ENCODE data around the gene ST6GAL1. TPM values are rescaled to one million over a fixed set of nuclear protein-coding genes. Genes with fewer than 3 reads are reported as not detected.

Gene ST6GAL1
- total RNA-seq, 1 experiment from 2014 or later = 15.6 TPM

DNA sequence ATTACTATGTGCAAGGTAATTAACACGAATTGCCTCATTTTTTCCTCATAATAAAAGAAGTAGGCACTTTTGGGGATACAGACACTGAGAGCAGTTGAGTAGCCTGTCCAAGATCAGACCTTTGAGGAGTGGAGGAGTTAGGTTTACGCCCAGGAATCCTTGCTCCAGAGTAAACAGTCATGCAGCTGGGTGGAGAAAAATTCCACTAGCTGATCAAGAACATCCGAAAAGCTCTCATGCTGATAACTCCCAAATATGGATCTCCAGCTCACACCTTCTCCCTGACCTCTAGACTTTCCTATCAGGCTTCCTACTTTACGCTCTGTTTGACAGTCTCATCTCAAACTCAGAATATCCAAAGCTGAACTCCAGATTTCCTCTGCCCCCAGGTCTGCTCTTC lies 53.3 kb downstream of the ST6GAL1 start:
- DNase-seq (ENCODE audit: low read depth, low spot score) = no peak

More for the DNA sequence above, 53.3 kb downstream of the ST6GAL1 start:
- no peak for ATAC-seq
- Histone ChIP-seq H3K9me3 (ENCODE audit: control insufficient read depth in 1 of 2, insufficient read depth in 1 of 2, low read depth in 1 of 2, low read length in 2 of 2) (no peaks in the 10 kb centered on the region), H3K9me2 (ENCODE audit: insufficient read depth) (no peaks in the 10 kb centered on the region), H3K36me3 (ENCODE audit: control insufficient read depth in 1 of 2, insufficient read depth in 2 of 2, low read length in 2 of 2) (no peaks in the 10 kb centered on the region), H3K27me3 (ENCODE audit: insufficient read depth, low read length) (no peaks in the 10 kb centered on the region), H2AFZ (ENCODE audit: low read depth, low read length, poor library complexity, severe bottlenecking) (no peak overlapping the region), H3K4me3 (replicated peaks in 1 of 2; ENCODE audit: low read depth in 1 of 2, low read length in 2 of 2) (no peak overlapping the region), H4K20me1 (ENCODE audit: insufficient read depth) (no peaks in the 10 kb centered on the region), H3K79me2 (ENCODE audit: insufficient read depth, low read length) (no peaks in the 10 kb centered on the region), H3K4me1 (ENCODE audit: control insufficient read depth in 1 of 2, insufficient read depth in 2 of 2, low read length in 2 of 2) (no peaks in the 10 kb centered on the region; a peak in 1 of 4 replicates), H3K4me2 (ENCODE audit: low read length) (no peak overlapping the region), H3K9ac (ENCODE audit: low read length) (no peak overlapping the region), H3K27ac (ENCODE audit: low read depth, low read length) (no peak overlapping the region)
- BruUV-seq (replicated peaks) = no TSS peak
- ChIA-PET CTCF (no interaction called here), RAD21 (ENCODE audit: low non-redundant PET in 1 of 2, low total read pairs in 2 of 2, uncharacterized antibody in 2 of 2, unreplicated experiment in 2 of 2) (no interaction called here), POLR2A (no interaction called here)
- TF ChIP-seq SIN3A (IDR thresholded peaks at IDR 0.05; ENCODE audit: low read depth) (no peak), JUND (IDR thresholded peaks at IDR 0.05) (no peak), CBX3 (IDR thresholded peaks at IDR 0.05; ENCODE audit: low read depth) (no peak), EZH2 (IDR thresholded peaks at IDR 0.05) (no peak), SP1 (IDR thresholded peaks at IDR 0.05; ENCODE audit: low read depth) (no peak), SRF (IDR thresholded peaks at IDR 0.05; ENCODE audit: low read depth) (no peak), POLR2A (IDR thresholded peaks at IDR 0.05; ENCODE audit: borderline replicate concordance, extremely low read depth, insufficient read depth, insufficient read length) (no peak), CEBPB (IDR thresholded peaks at IDR 0.05; ENCODE audit: low read depth) (no peak), EGR1 (IDR thresholded peaks at IDR 0.05; ENCODE audit: low read depth) (no peak), POLR2AphosphoS5 (IDR thresholded peaks at IDR 0.05; ENCODE audit: low read depth, low read length) (no peak), EZH2phosphoT487 (IDR thresholded peaks at IDR 0.05; ENCODE audit: borderline replicate concordance) (no peak), YY1 (IDR thresholded peaks at IDR 0.05; ENCODE audit: extremely low read depth, insufficient replicate concordance, low read depth, low read length) (no peak)
- TF ChIP-seq, protein P1, sequence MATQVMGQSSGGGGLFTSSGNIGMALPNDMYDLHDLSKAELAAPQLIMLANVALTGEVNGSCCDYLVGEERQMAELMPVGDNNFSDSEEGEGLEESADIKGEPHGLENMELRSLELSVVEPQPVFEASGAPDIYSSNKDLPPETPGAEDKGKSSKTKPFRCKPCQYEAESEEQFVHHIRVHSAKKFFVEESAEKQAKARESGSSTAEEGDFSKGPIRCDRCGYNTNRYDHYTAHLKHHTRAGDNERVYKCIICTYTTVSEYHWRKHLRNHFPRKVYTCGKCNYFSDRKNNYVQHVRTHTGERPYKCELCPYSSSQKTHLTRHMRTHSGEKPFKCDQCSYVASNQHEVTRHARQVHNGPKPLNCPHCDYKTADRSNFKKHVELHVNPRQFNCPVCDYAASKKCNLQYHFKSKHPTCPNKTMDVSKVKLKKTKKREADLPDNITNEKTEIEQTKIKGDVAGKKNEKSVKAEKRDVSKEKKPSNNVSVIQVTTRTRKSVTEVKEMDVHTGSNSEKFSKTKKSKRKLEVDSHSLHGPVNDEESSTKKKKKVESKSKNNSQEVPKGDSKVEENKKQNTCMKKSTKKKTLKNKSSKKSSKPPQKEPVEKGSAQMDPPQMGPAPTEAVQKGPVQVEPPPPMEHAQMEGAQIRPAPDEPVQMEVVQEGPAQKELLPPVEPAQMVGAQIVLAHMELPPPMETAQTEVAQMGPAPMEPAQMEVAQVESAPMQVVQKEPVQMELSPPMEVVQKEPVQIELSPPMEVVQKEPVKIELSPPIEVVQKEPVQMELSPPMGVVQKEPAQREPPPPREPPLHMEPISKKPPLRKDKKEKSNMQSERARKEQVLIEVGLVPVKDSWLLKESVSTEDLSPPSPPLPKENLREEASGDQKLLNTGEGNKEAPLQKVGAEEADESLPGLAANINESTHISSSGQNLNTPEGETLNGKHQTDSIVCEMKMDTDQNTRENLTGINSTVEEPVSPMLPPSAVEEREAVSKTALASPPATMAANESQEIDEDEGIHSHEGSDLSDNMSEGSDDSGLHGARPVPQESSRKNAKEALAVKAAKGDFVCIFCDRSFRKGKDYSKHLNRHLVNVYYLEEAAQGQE (IDR thresholded peaks at IDR 0.05; ENCODE audit: low read depth) = no peak
- TF ChIP-seq, protein P2, sequence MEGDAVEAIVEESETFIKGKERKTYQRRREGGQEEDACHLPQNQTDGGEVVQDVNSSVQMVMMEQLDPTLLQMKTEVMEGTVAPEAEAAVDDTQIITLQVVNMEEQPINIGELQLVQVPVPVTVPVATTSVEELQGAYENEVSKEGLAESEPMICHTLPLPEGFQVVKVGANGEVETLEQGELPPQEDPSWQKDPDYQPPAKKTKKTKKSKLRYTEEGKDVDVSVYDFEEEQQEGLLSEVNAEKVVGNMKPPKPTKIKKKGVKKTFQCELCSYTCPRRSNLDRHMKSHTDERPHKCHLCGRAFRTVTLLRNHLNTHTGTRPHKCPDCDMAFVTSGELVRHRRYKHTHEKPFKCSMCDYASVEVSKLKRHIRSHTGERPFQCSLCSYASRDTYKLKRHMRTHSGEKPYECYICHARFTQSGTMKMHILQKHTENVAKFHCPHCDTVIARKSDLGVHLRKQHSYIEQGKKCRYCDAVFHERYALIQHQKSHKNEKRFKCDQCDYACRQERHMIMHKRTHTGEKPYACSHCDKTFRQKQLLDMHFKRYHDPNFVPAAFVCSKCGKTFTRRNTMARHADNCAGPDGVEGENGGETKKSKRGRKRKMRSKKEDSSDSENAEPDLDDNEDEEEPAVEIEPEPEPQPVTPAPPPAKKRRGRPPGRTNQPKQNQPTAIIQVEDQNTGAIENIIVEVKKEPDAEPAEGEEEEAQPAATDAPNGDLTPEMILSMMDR (IDR thresholded peaks at IDR 0.05 in 2 of 3, conservative IDR thresholded peaks at IDR 0.05 in 1 of 3; ENCODE audit: borderline replicate concordance in 1 of 3, insufficient read depth in 1 of 3, low read depth in 2 of 3, low read length in 2 of 3) = no peak
- TF ChIP-seq, protein P3, sequence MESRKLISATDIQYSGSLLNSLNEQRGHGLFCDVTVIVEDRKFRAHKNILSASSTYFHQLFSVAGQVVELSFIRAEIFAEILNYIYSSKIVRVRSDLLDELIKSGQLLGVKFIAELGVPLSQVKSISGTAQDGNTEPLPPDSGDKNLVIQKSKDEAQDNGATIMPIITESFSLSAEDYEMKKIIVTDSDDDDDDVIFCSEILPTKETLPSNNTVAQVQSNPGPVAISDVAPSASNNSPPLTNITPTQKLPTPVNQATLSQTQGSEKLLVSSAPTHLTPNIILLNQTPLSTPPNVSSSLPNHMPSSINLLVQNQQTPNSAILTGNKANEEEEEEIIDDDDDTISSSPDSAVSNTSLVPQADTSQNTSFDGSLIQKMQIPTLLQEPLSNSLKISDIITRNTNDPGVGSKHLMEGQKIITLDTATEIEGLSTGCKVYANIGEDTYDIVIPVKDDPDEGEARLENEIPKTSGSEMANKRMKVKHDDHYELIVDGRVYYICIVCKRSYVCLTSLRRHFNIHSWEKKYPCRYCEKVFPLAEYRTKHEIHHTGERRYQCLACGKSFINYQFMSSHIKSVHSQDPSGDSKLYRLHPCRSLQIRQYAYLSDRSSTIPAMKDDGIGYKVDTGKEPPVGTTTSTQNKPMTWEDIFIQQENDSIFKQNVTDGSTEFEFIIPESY (IDR thresholded peaks at IDR 0.05; ENCODE audit: extremely low read depth, insufficient replicate concordance, low read length) = no peak
- TF ChIP-seq, protein P4, sequence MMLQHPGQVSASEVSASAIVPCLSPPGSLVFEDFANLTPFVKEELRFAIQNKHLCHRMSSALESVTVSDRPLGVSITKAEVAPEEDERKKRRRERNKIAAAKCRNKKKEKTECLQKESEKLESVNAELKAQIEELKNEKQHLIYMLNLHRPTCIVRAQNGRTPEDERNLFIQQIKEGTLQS (IDR thresholded peaks at IDR 0.05) = no peak
- TF ChIP-seq, protein P5, sequence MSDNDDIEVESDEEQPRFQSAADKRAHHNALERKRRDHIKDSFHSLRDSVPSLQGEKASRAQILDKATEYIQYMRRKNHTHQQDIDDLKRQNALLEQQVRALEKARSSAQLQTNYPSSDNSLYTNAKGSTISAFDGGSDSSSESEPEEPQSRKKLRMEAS (IDR thresholded peaks at IDR 0.05) = no peak
- intact Hi-C loops (cut with micrococcal nuclease) = no loop called here

Measured in HCT116 (cell line).